GM12864 (cell line): Measurements from ENCODE around the gene PNPLA2.

Experiments
- DNase-seq: peaks from one replicate; pipeline ENCODE4 v3.0.0-alpha.2; 2011; ENCODE audit warnings: low read depth
- H3K4me3 ChIP-seq: 2 replicates; pipeline ENCODE4 v1.5.1; 2011; ENCODE audit warnings: mild to moderate bottlenecking, low read depth, low read length, control low read depth
- TF ChIP-seq, protein P1 (sequence below): IDR thresholded peaks from 2 replicates; pipeline ENCODE4 v1.5.1; 2011; ENCODE audit warnings: low read depth, mild to moderate bottlenecking, moderate library complexity, low read length, control low read depth, inconsistent platforms; ENCODE audit errors: missing control alignments

Gene PNPLA2

GRCh38 chr11:808427-809286 lies 10.1 kb upstream of the PNPLA2 start:
- DNase-seq: no peak
- TF ChIP-seq, protein P1, sequence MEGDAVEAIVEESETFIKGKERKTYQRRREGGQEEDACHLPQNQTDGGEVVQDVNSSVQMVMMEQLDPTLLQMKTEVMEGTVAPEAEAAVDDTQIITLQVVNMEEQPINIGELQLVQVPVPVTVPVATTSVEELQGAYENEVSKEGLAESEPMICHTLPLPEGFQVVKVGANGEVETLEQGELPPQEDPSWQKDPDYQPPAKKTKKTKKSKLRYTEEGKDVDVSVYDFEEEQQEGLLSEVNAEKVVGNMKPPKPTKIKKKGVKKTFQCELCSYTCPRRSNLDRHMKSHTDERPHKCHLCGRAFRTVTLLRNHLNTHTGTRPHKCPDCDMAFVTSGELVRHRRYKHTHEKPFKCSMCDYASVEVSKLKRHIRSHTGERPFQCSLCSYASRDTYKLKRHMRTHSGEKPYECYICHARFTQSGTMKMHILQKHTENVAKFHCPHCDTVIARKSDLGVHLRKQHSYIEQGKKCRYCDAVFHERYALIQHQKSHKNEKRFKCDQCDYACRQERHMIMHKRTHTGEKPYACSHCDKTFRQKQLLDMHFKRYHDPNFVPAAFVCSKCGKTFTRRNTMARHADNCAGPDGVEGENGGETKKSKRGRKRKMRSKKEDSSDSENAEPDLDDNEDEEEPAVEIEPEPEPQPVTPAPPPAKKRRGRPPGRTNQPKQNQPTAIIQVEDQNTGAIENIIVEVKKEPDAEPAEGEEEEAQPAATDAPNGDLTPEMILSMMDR: peak; percentile 33
- peak overlapping the region; percentile 100 for H3K4me3 ChIP-seq

GRCh38 chr11:809287-810039 lies 9.3 kb upstream of the PNPLA2 start, which contains the start of gene RPLP2:
TSS of gene RPLP2 (plus strand) at chr11:809967. CDS start at chr11:810235, 268 bp downstream.
- TF ChIP-seq, protein P1: no peak
- peak; percentile 91 for DNase-seq
- H3K4me3 ChIP-seq: peak within 1 kb of the TSS; percentile 100

DNA sequence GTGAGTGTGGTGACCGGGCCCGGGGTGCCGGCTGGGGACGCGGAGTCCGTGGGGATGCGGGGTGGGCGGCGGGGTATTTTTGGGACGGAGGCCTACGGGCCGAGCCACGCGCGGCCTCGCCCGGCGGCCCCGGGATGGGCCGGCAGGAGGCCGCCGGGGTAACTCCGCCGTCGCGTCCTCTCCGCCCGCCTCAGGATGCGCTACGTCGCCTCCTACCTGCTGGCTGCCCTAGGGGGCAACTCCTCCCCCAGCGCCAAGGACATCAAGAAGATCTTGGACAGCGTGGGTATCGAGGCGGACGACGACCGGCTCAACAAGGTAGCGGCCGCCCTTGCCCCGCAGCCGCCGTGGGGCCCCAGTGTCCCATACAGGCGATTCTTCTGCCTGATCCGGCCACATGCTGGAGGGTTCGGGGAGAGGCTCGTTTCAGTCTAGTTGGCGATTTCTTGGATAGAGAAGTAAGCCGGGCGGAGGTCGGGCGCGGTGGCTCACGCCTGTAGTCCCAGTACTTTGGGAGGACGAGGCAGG lies 8.6 kb upstream of the PNPLA2 start:
- DNase-seq: no peak
- H3K4me3 ChIP-seq: peak overlapping the region; percentile 100
- TF ChIP-seq, protein P1: no peak

DNA sequence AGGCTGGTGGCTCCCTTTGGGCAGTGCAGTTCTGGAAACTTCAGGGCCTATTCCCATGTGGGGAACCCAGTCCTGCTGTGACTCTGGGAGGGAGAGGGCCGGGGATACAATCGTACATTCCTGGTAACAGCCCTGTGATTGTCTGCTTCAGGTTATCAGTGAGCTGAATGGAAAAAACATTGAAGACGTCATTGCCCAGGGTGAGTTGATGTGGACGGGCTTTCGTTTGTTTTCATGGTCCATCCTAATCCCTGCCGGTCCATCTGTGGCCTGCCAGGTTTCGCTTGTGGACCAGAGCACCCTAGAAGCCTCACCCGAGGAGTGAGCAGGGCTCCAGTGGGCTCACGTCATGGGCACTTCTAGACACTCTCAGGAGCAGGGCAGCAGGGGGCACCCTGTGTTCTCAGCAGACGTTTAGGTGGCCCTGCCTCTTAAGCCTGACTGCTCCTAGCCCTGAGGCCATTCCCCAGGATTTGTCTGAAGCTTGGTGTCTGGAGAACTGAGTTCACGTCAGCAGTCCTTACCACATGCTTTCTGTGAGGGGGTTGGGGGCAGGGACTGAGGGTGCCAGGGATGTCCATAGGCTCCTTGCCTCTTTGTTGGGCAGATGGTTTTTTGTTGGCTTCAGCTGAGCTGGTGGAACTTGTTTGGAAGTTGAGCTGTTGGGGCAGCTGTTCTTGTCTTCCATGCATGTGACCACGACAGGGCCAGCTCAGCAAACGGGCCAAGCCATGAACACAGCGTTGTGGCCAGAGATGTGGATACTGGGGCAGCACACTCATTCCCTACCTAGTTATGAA lies 7.1 kb upstream of the PNPLA2 start:
- TF ChIP-seq, protein P1: no peak
- DNase-seq: no peak
- peak overlapping the region; percentile 100 for H3K4me3 ChIP-seq

GRCh38 chr11:812390-812789 lies 6.3 kb upstream of the PNPLA2 start:
- TF ChIP-seq, protein P1: no peak
- H3K4me3 ChIP-seq: no peak overlapping the region
- no peak for DNase-seq

DNA sequence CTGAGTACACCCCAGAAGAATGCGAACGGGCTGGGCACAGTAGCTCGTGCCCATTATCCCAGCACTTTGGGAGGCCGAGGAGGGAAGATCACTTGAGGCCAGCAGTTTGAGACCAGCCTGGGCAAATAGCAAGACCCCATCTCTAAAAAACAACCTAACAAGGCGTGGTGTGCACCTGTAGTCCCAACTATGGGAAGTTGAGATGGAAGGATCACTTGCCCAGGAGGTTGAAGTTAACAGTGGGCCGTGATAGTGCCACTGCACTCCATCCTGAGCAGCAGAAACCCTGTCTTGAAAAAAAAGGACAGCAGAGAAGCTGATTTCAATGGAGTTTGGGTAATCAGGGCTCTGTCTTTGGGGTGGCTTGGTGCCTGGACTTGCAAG lies 5.7 kb upstream of the PNPLA2 start:
- DNase-seq: no peak
- H3K4me3 ChIP-seq: no peak overlapping the region
- TF ChIP-seq, protein P1: no peak
